OCI-LY1 (cell line): ENCODE measurements around the gene PIGN.

Experiments used
- H2AFZ ChIP-seq: fragments of 200-600 bp; sonication (generic), shearing (Covaris generic); 2 replicates; pipeline ENCODE4 v1.6.0; 2014; ENCODE audit warnings: antibody characterized with exemption, mild to moderate bottlenecking, low read length
- H3F3A ChIP-seq: fragments of 200-600 bp; sonication (generic), shearing (Covaris generic); 2 replicates; pipeline ENCODE4 v1.6.0; 2014; ENCODE audit warnings: mild to moderate bottlenecking, antibody characterized with exemption, low read length, moderate library complexity; ENCODE audit not compliant: insufficient read depth
- H3K27ac ChIP-seq: fragments of 200-600 bp; sonication (generic); 2 replicates; pipeline ENCODE4 v1.5.1; 2014; ENCODE audit warnings: low read length, mixed run types, mild to moderate bottlenecking, low read depth; ENCODE audit not compliant: poor library complexity, severe bottlenecking
- H3K27me3 ChIP-seq: fragments of 200-600 bp; sonication (generic); 2 replicates; pipeline ENCODE4 v1.6.0; 2014; ENCODE audit warnings: antibody characterized with exemption, mild to moderate bottlenecking, low read length, moderate library complexity; ENCODE audit not compliant: insufficient read depth
- H3K36me3 ChIP-seq: fragments of 200-600 bp; sonication (generic); 2 replicates; pipeline ENCODE4 v1.6.1; 2014; ENCODE audit warnings: mild to moderate bottlenecking, antibody characterized with exemption, low read length, moderate library complexity, mixed read lengths; ENCODE audit not compliant: insufficient read depth
- H3K4me1 ChIP-seq: fragments of 200-600 bp; sonication (generic); 2 replicates; pipeline ENCODE4 v1.5.1; 2014; ENCODE audit warnings: mild to moderate bottlenecking, low read length, moderate library complexity; ENCODE audit not compliant: insufficient read depth, severe bottlenecking
- H3K4me2 ChIP-seq: fragments of 200-600 bp; sonication (generic), shearing (Covaris generic); 2 replicates; pipeline ENCODE4 v1.6.1; 2014; ENCODE audit warnings: low read length
- H3K4me3 ChIP-seq: fragments of 200-600 bp; sonication (generic); 2 replicates; pipeline ENCODE4 v1.5.1; 2014; ENCODE audit warnings: low read length, low read depth, mild to moderate bottlenecking, mixed read lengths; ENCODE audit not compliant: poor library complexity, severe bottlenecking
- H3K79me2 ChIP-seq: fragments of 200-600 bp; shearing (Covaris generic); 2 replicates; pipeline ENCODE4 v1.6.1; 2016; ENCODE audit warnings: mixed run types, low read length, mixed read lengths; ENCODE audit not compliant: insufficient read depth
- H3K9ac ChIP-seq: fragments of 200-600 bp; sonication (generic), shearing (Covaris generic); 2 replicates; pipeline ENCODE4 v1.6.1; 2014; ENCODE audit warnings: mild to moderate bottlenecking, low read length, mixed read lengths
- H3K9me2 ChIP-seq: fragments of 200-600 bp; sonication (generic), shearing (Covaris generic); 2 replicates; pipeline ENCODE4 v1.6.1; 2014; ENCODE audit warnings: low read depth, mild to moderate bottlenecking, low read length, mixed read lengths
- H3K9me3 ChIP-seq: fragments of 200-600 bp; shearing (Covaris generic); 2 replicates; pipeline ENCODE4 v1.6.1; 2014; ENCODE audit warnings: low read length, mixed read lengths
- H4K20me1 ChIP-seq: fragments of 200-600 bp; sonication (generic), shearing (Covaris generic); 2 replicates; pipeline ENCODE4 v1.6.0; 2016; ENCODE audit warnings: mild to moderate bottlenecking, low read length; ENCODE audit not compliant: insufficient read depth
- EZH2 ChIP-seq: fragments of 200-600 bp; sonication (generic), shearing (Covaris generic); IDR thresholded peaks from 2 replicates; pipeline ENCODE4 v1.8.0; 2017; ENCODE audit warnings: borderline replicate concordance, mixed run types, mild to moderate bottlenecking, antibody characterized with exemption, low read length, moderate library complexity, mixed read lengths
- TF ChIP-seq, protein P1 (sequence below): fragments of 200-600 bp; sonication (generic), shearing (Covaris generic); IDR thresholded peaks from 2 replicates; pipeline ENCODE4 v1.5.1; 2017; ENCODE audit warnings: mild to moderate bottlenecking, antibody characterized with exemption, low read length, moderate library complexity, mixed read lengths

The PIGN gene

GRCh38 chr18:62033756-62034155 lies 153.1 kb downstream of the PIGN start:
- Histone ChIP-seq H3F3A (no peaks in the 10 kb centered on the region), H4K20me1 (no peaks in the 10 kb centered on the region)
- TF ChIP-seq, protein P1, sequence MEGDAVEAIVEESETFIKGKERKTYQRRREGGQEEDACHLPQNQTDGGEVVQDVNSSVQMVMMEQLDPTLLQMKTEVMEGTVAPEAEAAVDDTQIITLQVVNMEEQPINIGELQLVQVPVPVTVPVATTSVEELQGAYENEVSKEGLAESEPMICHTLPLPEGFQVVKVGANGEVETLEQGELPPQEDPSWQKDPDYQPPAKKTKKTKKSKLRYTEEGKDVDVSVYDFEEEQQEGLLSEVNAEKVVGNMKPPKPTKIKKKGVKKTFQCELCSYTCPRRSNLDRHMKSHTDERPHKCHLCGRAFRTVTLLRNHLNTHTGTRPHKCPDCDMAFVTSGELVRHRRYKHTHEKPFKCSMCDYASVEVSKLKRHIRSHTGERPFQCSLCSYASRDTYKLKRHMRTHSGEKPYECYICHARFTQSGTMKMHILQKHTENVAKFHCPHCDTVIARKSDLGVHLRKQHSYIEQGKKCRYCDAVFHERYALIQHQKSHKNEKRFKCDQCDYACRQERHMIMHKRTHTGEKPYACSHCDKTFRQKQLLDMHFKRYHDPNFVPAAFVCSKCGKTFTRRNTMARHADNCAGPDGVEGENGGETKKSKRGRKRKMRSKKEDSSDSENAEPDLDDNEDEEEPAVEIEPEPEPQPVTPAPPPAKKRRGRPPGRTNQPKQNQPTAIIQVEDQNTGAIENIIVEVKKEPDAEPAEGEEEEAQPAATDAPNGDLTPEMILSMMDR, result no peak
- TF ChIP-seq EZH2, result no peak

GRCh38 chr18:62033207-62033606 lies 153.6 kb downstream of the PIGN start:
- TF ChIP-seq, protein P1, result no peak
- TF ChIP-seq EZH2, result no peak
- Histone ChIP-seq H3K4me2 (no peak overlapping the region), H3K4me3 (no peak overlapping the region)

More at GRCh38 chr18:62033756-62034155, 153.1 kb downstream of the PIGN start:
- Histone ChIP-seq H3K9me3 (no peaks in the 10 kb centered on the region), H3K4me1 (no peaks in the 10 kb centered on the region), H2AFZ (no peak overlapping the region), H3K27ac (no peak overlapping the region), H3K27me3 (no peaks in the 10 kb centered on the region), H3K4me3 (no peak overlapping the region), H3K79me2 (no peaks in the 10 kb centered on the region), H3K36me3 (no peaks in the 10 kb centered on the region), H3K9ac (no peak overlapping the region), H3K9me2 (no peaks in the 10 kb centered on the region), H3K4me2 (no peak overlapping the region)

GRCh38 chr18:62030091-62030985 lies 156.5 kb downstream of the PIGN start:
- TF ChIP-seq EZH2, result no peak
- TF ChIP-seq, protein P1, result no peak
- no peaks in the 10 kb centered on the region for H3K9me3 ChIP-seq
- no peaks in the 10 kb centered on the region for H3K4me1 ChIP-seq
- no peak overlapping the region for H3K4me2 ChIP-seq
- no peaks in the 10 kb centered on the region for H3F3A ChIP-seq
- H3K79me2 ChIP-seq, result no peaks in the 10 kb centered on the region
- no peaks in the 10 kb centered on the region for H4K20me1 ChIP-seq
- no peaks in the 10 kb centered on the region for H3K36me3 ChIP-seq
- H3K4me3 ChIP-seq, result no peak overlapping the region
- H2AFZ ChIP-seq, result no peak overlapping the region
- no peaks in the 10 kb centered on the region for H3K9me2 ChIP-seq
- no peak overlapping the region for H3K27ac ChIP-seq
- H3K9ac ChIP-seq, result no peak overlapping the region
- no peaks in the 10 kb centered on the region for H3K27me3 ChIP-seq

More at GRCh38 chr18:62033207-62033606, 153.6 kb downstream of the PIGN start:
- Histone ChIP-seq H4K20me1 (no peaks in the 10 kb centered on the region), H3K27ac (no peak overlapping the region), H3K9ac (no peak overlapping the region), H2AFZ (no peak overlapping the region), H3K4me1 (no peaks in the 10 kb centered on the region), H3K9me3 (no peaks in the 10 kb centered on the region), H3K36me3 (no peaks in the 10 kb centered on the region), H3F3A (no peaks in the 10 kb centered on the region), H3K9me2 (no peaks in the 10 kb centered on the region), H3K79me2 (no peaks in the 10 kb centered on the region), H3K27me3 (no peaks in the 10 kb centered on the region)
